GM12801 (cell line): ENCODE results near the gene COL18A1.

Source experiments
- CTCF ChIP-seq: IDR thresholded peaks from one replicate; pipeline ENCODE4 v1.5.1; 2011; ENCODE audit warnings: control low read depth; ENCODE audit not compliant: insufficient read length; ENCODE audit errors: extremely low read depth

The COL18A1 gene

GRCh38 chr21:45440736-45441350 lies 35.9 kb downstream of the COL18A1 start:
- TF ChIP-seq CTCF, result no peak

- TF ChIP-seq CTCF, result no peak
Measured at GRCh38 chr21:45441431-45442255, 36.7 kb downstream of the COL18A1 start.

- TF ChIP-seq CTCF, result no peak
Measured at GRCh38 chr21:45442276-45442675, 37.3 kb downstream of the COL18A1 start.

GRCh38 chr21:45443595-45444181 lies 38.7 kb downstream of the COL18A1 start:
- TF ChIP-seq CTCF, result no peak

- TF ChIP-seq CTCF, result no peak
Measured at GRCh38 chr21:45444385-45444784, 39.4 kb downstream of the COL18A1 start.

- TF ChIP-seq CTCF, result no peak
Measured at GRCh38 chr21:45445369-45445768, 40.4 kb downstream of the COL18A1 start.

GRCh38 chr21:45447821-45448220 lies 42.9 kb downstream of the COL18A1 start:
- no peak for TF ChIP-seq CTCF
